ENCODE data around the gene TMTC2.

- TF ChIP-seq POLR2A (IDR thresholded peaks at IDR 0.05) (no peak), CTCF (IDR thresholded peaks at IDR 0.05) (no peak)
These were observed 331.4 kb downstream of the TMTC2 start for GRCh38 chr12:83018088-83018487.

All from testis (tissue), 2 donors.